Stomach (tissue), 4 donors: ENCODE measurements around the gene FNTB.

Source experiments
- EP300 ChIP-seq: sonication (generic); formaldehyde crosslinking; IDR thresholded peaks from one replicate; pipeline ENCODE4 v1.6.1; 2017; ENCODE audit warnings: antibody characterized with exemption
- POLR2A ChIP-seq, 4 donors: fragments of 450-650 bp; IDR thresholded peaks; one replicate each; pipeline ENCODE4 v1.6.1; 2016; ENCODE audit warnings: antibody characterized with exemption in 4 of 4, control low read depth in 2 of 4, mild to moderate bottlenecking in 1 of 4, moderate library complexity in 1 of 4
- POLR2AphosphoS5 ChIP-seq, 3 donors: sonication (generic); formaldehyde crosslinking; IDR thresholded peaks; one replicate each; pipeline ENCODE4 v1.6.1; 2016; ENCODE audit warnings: antibody characterized with exemption in 3 of 3
- TF ChIP-seq, protein P1 (sequence below), 7 experiments: fragments of 450-650 bp in 4 of 7; fragments of 200-600 bp in 3 of 7; sonication (generic) in 3 of 7; IDR thresholded peaks; one replicate each; pipeline ENCODE4 v1.5.1; 2016 to 2019; ENCODE audit warnings: antibody characterized with exemption in 7 of 7, control low read depth in 2 of 7, mild to moderate bottlenecking in 1 of 7

DNA sequence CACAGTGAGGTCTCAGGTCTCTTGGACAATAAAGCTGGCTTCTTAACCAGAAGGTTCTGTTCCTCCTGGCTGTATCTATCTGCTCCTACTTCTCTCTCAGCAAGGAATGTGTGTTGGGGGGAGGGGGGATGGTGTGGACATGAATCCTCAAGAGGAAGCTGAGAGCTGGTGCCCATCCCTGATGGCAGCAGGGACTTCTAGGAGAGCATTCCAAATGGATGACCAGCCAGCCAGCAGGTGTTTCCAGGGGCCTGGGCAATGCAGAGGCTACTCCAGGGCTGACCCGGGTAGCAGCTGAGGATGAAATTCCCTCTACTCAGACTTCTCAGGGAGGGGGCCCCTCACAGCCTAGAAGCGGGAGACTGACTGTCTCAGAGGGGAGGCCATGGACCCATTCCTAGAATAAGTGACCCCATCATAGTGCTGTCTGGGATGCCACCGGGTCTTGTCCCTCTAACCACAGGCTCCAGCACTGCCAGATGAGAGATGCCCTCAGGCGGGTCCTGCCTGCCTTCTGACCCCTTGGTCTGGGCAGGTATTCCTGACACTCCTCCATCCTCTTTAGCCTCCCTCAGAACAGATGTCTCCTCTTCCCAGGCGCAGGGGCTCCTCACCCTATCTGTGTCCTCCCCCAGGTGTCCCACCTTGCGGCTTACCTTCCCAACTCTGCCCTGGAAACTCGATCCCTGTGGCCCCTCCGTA is 15.8 kb upstream of the FNTB start:
- no peak for TF ChIP-seq POLR2AphosphoS5 (IDR thresholded peaks at IDR 0.05)
- TF ChIP-seq, protein P1, sequence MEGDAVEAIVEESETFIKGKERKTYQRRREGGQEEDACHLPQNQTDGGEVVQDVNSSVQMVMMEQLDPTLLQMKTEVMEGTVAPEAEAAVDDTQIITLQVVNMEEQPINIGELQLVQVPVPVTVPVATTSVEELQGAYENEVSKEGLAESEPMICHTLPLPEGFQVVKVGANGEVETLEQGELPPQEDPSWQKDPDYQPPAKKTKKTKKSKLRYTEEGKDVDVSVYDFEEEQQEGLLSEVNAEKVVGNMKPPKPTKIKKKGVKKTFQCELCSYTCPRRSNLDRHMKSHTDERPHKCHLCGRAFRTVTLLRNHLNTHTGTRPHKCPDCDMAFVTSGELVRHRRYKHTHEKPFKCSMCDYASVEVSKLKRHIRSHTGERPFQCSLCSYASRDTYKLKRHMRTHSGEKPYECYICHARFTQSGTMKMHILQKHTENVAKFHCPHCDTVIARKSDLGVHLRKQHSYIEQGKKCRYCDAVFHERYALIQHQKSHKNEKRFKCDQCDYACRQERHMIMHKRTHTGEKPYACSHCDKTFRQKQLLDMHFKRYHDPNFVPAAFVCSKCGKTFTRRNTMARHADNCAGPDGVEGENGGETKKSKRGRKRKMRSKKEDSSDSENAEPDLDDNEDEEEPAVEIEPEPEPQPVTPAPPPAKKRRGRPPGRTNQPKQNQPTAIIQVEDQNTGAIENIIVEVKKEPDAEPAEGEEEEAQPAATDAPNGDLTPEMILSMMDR (IDR thresholded peaks at IDR 0.05): no peak
- no peak for TF ChIP-seq POLR2A (IDR thresholded peaks at IDR 0.05)
- no peak for TF ChIP-seq EP300
